Neural cell (in vitro differentiated cells): ENCODE data around the gene SUGCT. TPM values are rescaled to one million over a fixed set of nuclear protein-coding genes. Genes with fewer than 3 reads are reported as not detected.

ENCODE experiments used
- H2AFZ ChIP-seq: fragments of 200-600, 300-800 bp; sonication (generic), shearing (Covaris generic); 2 replicates; pipeline ENCODE4 v1.6.0; 2014; ENCODE audit warnings: low read depth, mild to moderate bottlenecking, antibody characterized with exemption, low read length, moderate library complexity
- H3F3A ChIP-seq: fragments of 200-600 bp; shearing (Covaris generic); 2 replicates; pipeline ENCODE4 v1.6.1; 2016; ENCODE audit warnings: mild to moderate bottlenecking, moderate library complexity, mixed read lengths, antibody characterized with exemption, low read length; ENCODE audit not compliant: insufficient read depth, poor library complexity, severe bottlenecking
- H3K27ac ChIP-seq: fragments of 200-600, 300-800 bp; sonication (generic), shearing (Covaris generic); 2 replicates; pipeline ENCODE4 v1.5.1; 2014; ENCODE audit warnings: mild to moderate bottlenecking, low read length, moderate library complexity
- H3K27me3 ChIP-seq: fragments of 300-800, 200-600 bp; sonication (generic), shearing (Covaris generic); 2 replicates; pipeline ENCODE4 v1.6.0; 2014; ENCODE audit warnings: mild to moderate bottlenecking, low read depth, low read length, moderate library complexity; ENCODE audit not compliant: insufficient read depth
- H3K36me3 ChIP-seq: fragments of 300-800, 200-600 bp; sonication (generic), shearing (Covaris generic); 2 replicates; pipeline ENCODE4 v1.5.1; 2014; ENCODE audit warnings: mild to moderate bottlenecking, antibody characterized with exemption, low read length, moderate library complexity; ENCODE audit not compliant: insufficient read depth
- H3K4me2 ChIP-seq: fragments of 300-800, 200-600 bp; sonication (generic), shearing (Covaris generic); 2 replicates; pipeline ENCODE4 v1.6.0; 2014; ENCODE audit warnings: mild to moderate bottlenecking, low read length
- H3K4me3 ChIP-seq: fragments of 300-800, 200-600 bp; sonication (generic), shearing (Covaris generic); 2 replicates; pipeline ENCODE4 v1.5.1; 2014; ENCODE audit warnings: mild to moderate bottlenecking, low read length, moderate library complexity
- H3K79me2 ChIP-seq: fragments of 200-600 bp; shearing (Covaris generic); replicated peaks from 2 replicates; pipeline ENCODE4 v1.6.0; 2014; ENCODE audit warnings: mild to moderate bottlenecking, low read length, moderate library complexity; ENCODE audit not compliant: insufficient read depth
- H3K9ac ChIP-seq: fragments of 300-800, 200-600 bp; sonication (generic), shearing (Covaris generic); 2 replicates; pipeline ENCODE4 v1.6.1; 2016; ENCODE audit warnings: mild to moderate bottlenecking, low read length, mixed read lengths
- H3K9me2 ChIP-seq: fragments of 200-600 bp; shearing (Covaris generic); 2 replicates; pipeline ENCODE4 v1.6.1; 2016; ENCODE audit warnings: mild to moderate bottlenecking, low read length, mixed read lengths; ENCODE audit not compliant: insufficient read depth
- H3K9me3 ChIP-seq: fragments of 200-600, 300-800 bp; sonication (generic), shearing (Covaris generic); 2 replicates; pipeline ENCODE4 v1.6.1; 2016; ENCODE audit warnings: mild to moderate bottlenecking, mixed run types, low read length, moderate library complexity, mixed read lengths
- H4K20me1 ChIP-seq: fragments of 200-600 bp; shearing (Covaris generic); 2 replicates; pipeline ENCODE4 v1.6.1; 2016; ENCODE audit warnings: mild to moderate bottlenecking, mixed run types; ENCODE audit not compliant: insufficient read depth
- CTCF ChIP-seq: fragments of 450-650 bp; IDR thresholded peaks from 2 replicates; pipeline ENCODE4 v1.5.1; 2014; ENCODE audit warnings: antibody characterized with exemption, mild to moderate bottlenecking, moderate library complexity; ENCODE audit not compliant: poor library complexity, severe bottlenecking
- EP300 ChIP-seq: fragments of 450-650 bp; conservative IDR thresholded peaks from 2 replicates; pipeline ENCODE4 v1.6.1; 2014; ENCODE audit warnings: antibody characterized with exemption, mild to moderate bottlenecking, moderate library complexity; ENCODE audit not compliant: poor library complexity, severe bottlenecking
- EZH2 ChIP-seq: fragments of 200-600, 300-800 bp; shearing (Covaris generic), sonication (generic); IDR thresholded peaks from 2 replicates; pipeline ENCODE4 v1.6.1; 2014; ENCODE audit warnings: antibody characterized with exemption, low read length, borderline replicate concordance, mild to moderate bottlenecking; ENCODE audit not compliant: insufficient read depth, poor library complexity, severe bottlenecking
- MXI1 ChIP-seq: fragments of 450-650 bp; conservative IDR thresholded peaks from 2 replicates; pipeline ENCODE4 v1.6.1; 2014; ENCODE audit warnings: antibody characterized with exemption, mild to moderate bottlenecking; ENCODE audit not compliant: poor library complexity, severe bottlenecking
- POLR2AphosphoS5 ChIP-seq: IDR thresholded peaks from 2 replicates; pipeline ENCODE4 v1.6.1; 2012
- RAD21 ChIP-seq: fragments of 450-650 bp; conservative IDR thresholded peaks from 2 replicates; pipeline ENCODE4 v1.6.1; 2014; ENCODE audit warnings: antibody characterized with exemption, mild to moderate bottlenecking, moderate library complexity
- REST ChIP-seq: IDR thresholded peaks from 2 replicates; pipeline ENCODE4 v1.6.1; 2012; ENCODE audit warnings: borderline replicate concordance
- SMC3 ChIP-seq: fragments of 450-650 bp; conservative IDR thresholded peaks from 2 replicates; pipeline ENCODE4 v1.6.1; 2014; ENCODE audit warnings: antibody characterized with exemption, mild to moderate bottlenecking, moderate library complexity; ENCODE audit not compliant: poor library complexity
- TAF1 ChIP-seq: IDR thresholded peaks from 2 replicates; pipeline ENCODE4 v1.6.1; 2012; ENCODE audit warnings: low read depth
- polyA plus RNA-seq: library from polyadenylated mRNA; depleted of rRNA; stranded (reverse); fragments of >200 nt; gene quantifications from 2 replicates; pipeline ENCODE4 v1.2.3, GENCODE V29; 2014

Gene SUGCT
- polyA plus RNA-seq, 1 donor from 2014 or later = not detected

DNA sequence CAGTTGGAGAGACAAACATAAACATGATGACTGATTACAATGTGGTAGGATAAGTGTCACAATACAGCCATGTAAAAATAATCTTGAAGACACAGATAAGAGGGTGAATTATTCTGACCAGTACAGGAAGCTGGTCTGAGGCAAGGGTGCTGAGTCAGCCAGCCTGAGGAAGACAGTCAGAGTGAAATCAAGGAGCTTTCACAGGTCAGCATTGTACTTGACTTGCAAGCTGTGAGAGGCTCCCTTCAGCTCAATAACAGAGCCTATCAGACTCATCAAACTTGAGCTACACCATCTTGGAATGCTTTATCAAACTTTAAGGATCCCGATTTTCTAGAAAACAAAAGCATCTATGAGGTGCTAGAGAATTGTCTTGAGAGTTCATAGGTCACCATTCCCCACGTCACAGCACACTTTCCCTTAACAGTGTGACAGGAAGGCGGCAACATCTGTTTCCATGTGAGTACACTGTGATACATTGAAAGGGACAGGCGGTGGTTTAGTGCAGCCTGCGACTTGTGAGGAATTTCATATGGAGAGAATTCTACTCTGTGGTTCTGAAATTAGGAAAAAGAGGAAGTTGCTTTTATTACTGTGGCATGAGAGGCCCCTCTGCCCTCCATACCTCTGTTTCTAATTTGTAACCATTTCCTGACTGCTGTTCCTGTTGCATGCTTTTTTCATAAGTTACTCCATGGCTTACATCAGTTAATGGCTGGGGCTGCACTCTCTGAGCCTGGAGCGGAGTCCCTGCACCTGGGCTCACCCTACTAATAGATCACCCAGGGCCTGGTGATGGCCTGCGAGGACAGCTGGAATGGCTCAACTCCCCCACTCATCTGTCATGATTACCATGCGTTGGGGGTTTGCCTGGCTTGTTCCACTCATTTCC is 417.1 kb downstream of the SUGCT start:
- Histone ChIP-seq H3K9me3 (no peaks in the 10 kb centered on the region), H3F3A (no peaks in the 10 kb centered on the region), H4K20me1 (no peaks in the 10 kb centered on the region), H3K36me3 (no peaks in the 10 kb centered on the region), H3K4me2 (no peak overlapping the region), H3K27ac (no peak overlapping the region), H2AFZ (no peak overlapping the region), H3K79me2 (no peaks in the 10 kb centered on the region), H3K4me3 (no peak overlapping the region), H3K9me2 (no peaks in the 10 kb centered on the region), H3K9ac (no peak overlapping the region), H3K27me3 (no peaks in the 10 kb centered on the region)
- TF ChIP-seq SMC3 (no peak), EZH2 (no peak), EP300 (no peak), MXI1 (no peak), TAF1 (no peak), RAD21 (no peak), CTCF (no peak), REST (no peak), POLR2AphosphoS5 (no peak)

GRCh38 chr7:40560672-40561071 is 425.9 kb downstream of the SUGCT start:
- H3K27ac ChIP-seq = no peak overlapping the region
- no peaks in the 10 kb centered on the region for H3K79me2 ChIP-seq
- no peak overlapping the region for H3K4me3 ChIP-seq
- no peak overlapping the region for H3K4me2 ChIP-seq
- H3F3A ChIP-seq = no peaks in the 10 kb centered on the region
- no peak overlapping the region for H3K9ac ChIP-seq
- no peaks in the 10 kb centered on the region for H3K27me3 ChIP-seq
- TF ChIP-seq EP300 (no peak), EZH2 (no peak), TAF1 (no peak), RAD21 (no peak), REST (no peak), SMC3 (no peak), CTCF (no peak), POLR2AphosphoS5 (no peak), MXI1 (no peak)
- H3K36me3 ChIP-seq = no peaks in the 10 kb centered on the region
- H3K9me3 ChIP-seq = no peaks in the 10 kb centered on the region
- H2AFZ ChIP-seq = no peak overlapping the region
- H4K20me1 ChIP-seq = no peaks in the 10 kb centered on the region
- no peaks in the 10 kb centered on the region for H3K9me2 ChIP-seq
